Activated CD4-positive, alpha-beta T cell treated with anti-CD3 and anti-CD28 coated beads, Interleukin-2, amount 10 ng/mL, durations not matched to agents 24 days and 14 days (primary cell): ENCODE results near the gene CACFD1. TPM values are rescaled to one million over a fixed set of nuclear protein-coding genes. Genes with fewer than 3 reads are reported as not detected.

Experiments
- DNase-seq: peaks from one replicate; pipeline ENCODE4 v3.0.0; 2022
- H3K27ac Mint-ChIP-seq: one replicate; pipeline ENCODE4 v1.8.0; 2022; ENCODE audit warnings: mild to moderate bottlenecking, mixed read lengths
- H3K27me3 Mint-ChIP-seq: one replicate; pipeline ENCODE4 v1.8.0; 2022; ENCODE audit warnings: mixed read lengths
- H3K36me3 Mint-ChIP-seq: one replicate; pipeline ENCODE4 v1.8.0; 2022; ENCODE audit warnings: low read depth, mild to moderate bottlenecking, mixed read lengths
- H3K4me1 Mint-ChIP-seq: one replicate; pipeline ENCODE4 v1.8.0; 2021; ENCODE audit warnings: mixed read lengths
- H3K4me3 Mint-ChIP-seq: one replicate; pipeline ENCODE4 v1.8.0; 2022; ENCODE audit warnings: mild to moderate bottlenecking, moderate library complexity, mixed read lengths
- H3K9me3 Mint-ChIP-seq: one replicate; pipeline ENCODE4 v1.8.0; 2021; ENCODE audit warnings: mixed read lengths
- intact Hi-C: fragments of 100-400 bp; cut with micrococcal nuclease; formaldehyde crosslinking; loops from one replicate; pipeline ENCODE4 v1.15.1; 2023
- total RNA-seq: library from RNA; stranded (reverse); gene quantifications from 2 replicates; pipeline ENCODE4 v1.2.3, GENCODE V29; 2022

The CACFD1 gene
- total RNA-seq, 1 donor from 2014 or later: 0.70 TPM

- intact Hi-C loops: no loop called here
- H3K27me3 Mint-ChIP-seq: peaks cover 26% of the 10 kb centered on the region
- no peaks in the 10 kb centered on the region for H3K36me3 Mint-ChIP-seq
- H3K9me3 Mint-ChIP-seq: no peaks in the 10 kb centered on the region
- peaks cover 4% of the 10 kb centered on the region for H3K4me1 Mint-ChIP-seq
- H3K4me3 Mint-ChIP-seq: no peak overlapping the region
- DNase-seq: no peak
- H3K27ac Mint-ChIP-seq: no peak overlapping the region
Observed at GRCh38 chr9:133428617-133429101, 31.1 kb upstream of the CACFD1 start.

DNA sequence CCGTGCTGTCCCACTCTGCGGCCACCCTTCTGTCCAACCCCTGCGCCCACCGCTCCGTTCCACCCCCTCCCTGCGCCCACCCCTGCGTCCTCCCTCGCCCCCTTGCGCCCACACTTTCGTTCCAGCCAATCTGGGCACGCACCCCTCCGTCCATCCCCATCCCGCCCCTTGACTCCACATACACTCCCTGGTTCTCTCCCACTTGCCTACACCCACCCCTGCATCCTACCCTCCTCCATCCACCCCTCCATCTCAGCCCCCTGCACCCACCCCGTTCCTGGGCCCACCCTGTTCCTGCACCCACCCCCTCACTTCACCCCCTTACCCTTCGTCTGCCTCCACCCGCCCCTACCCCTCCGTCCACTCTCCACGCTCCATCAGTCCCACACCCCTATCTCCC is 30.6 kb upstream of the CACFD1 start:
- H3K36me3 Mint-ChIP-seq: no peaks in the 10 kb centered on the region

DNA sequence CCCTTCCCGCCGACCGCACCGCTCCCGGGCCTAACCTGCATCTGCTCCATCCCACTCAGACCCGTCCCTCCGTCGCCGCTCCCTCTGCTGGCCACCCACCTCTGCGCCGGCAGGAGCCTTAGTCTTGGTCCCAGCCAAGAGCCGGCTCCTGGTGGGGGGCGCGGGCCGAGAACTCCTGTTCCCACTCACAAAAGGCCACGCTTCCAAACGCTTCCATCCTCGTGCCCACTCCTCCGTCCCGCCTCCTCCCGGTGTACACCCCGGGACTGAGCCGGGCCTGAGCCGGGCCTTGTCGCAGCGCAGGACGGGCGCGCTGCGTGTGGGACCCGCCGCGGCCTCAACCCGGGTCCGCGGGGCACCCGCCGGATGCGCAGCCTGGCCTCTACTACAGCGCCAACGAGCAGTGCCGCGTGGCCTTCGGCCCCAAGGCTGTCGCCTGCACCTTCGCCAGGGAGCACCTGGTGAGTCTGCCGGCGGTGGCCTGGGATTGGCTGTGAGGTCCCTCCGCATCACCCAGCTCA is 30.1 kb upstream of the CACFD1 start:
- no peak for DNase-seq
- Mint-ChIP-seq H3K27ac (no peak overlapping the region), H3K4me1 (peaks cover 4% of the 10 kb centered on the region), H3K27me3 (peaks cover 26% of the 10 kb centered on the region), H3K36me3 (no peaks in the 10 kb centered on the region), H3K4me3 (no peak overlapping the region), H3K9me3 (no peaks in the 10 kb centered on the region)
- intact Hi-C loops: no loop called here

More for the DNA sequence above, 30.6 kb upstream of the CACFD1 start:
- intact Hi-C loops: no loop called here
- peaks cover 4% of the 10 kb centered on the region for H3K4me1 Mint-ChIP-seq
- no peak for DNase-seq
- H3K9me3 Mint-ChIP-seq: no peaks in the 10 kb centered on the region
- peaks cover 26% of the 10 kb centered on the region for H3K27me3 Mint-ChIP-seq
- H3K27ac Mint-ChIP-seq: no peak overlapping the region
- no peak overlapping the region for H3K4me3 Mint-ChIP-seq

DNA sequence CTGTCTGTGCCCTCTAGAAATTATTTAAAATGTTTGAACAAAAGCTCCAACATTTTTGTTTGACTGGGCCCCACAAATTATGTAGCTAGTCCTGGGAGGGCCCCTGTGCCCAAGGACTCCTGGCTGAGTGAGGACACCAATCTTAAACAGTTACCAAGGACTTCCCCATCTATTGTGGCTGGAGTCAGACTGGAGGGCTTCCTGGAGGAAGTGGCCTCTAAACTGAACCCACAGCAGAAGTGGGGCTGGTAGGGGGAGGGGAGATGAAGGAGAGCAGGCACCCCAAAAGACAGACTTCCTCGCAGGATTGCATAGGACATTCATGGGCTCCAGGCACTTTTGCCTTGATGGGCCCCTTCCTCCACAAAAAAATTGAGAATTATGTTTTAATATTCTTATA is 29.5 kb upstream of the CACFD1 start:
- Mint-ChIP-seq H3K4me3 (no peak overlapping the region), H3K36me3 (no peaks in the 10 kb centered on the region), H3K27ac (no peak overlapping the region), H3K9me3 (no peaks in the 10 kb centered on the region), H3K4me1 (peaks cover 4% of the 10 kb centered on the region), H3K27me3 (peaks cover 26% of the 10 kb centered on the region)
- no peak for DNase-seq
- intact Hi-C loops: no loop called here

GRCh38 chr9:133433351-133433843 is 26.4 kb upstream of the CACFD1 start:
- Mint-ChIP-seq H3K27ac (no peak overlapping the region), H3K4me3 (no peak overlapping the region), H3K4me1 (peaks cover 2% of the 10 kb centered on the region), H3K36me3 (no peaks in the 10 kb centered on the region), H3K9me3 (no peaks in the 10 kb centered on the region), H3K27me3 (peaks cover 7% of the 10 kb centered on the region)
- no peak for DNase-seq
- intact Hi-C loops: no loop called here

- no peaks in the 10 kb centered on the region for H3K4me1 Mint-ChIP-seq
Observed at GRCh38 chr9:133436681-133437080, 23.1 kb upstream of the CACFD1 start.

GRCh38 chr9:133437753-133438531 is 21.8 kb upstream of the CACFD1 start:
- Mint-ChIP-seq H3K36me3 (no peaks in the 10 kb centered on the region), H3K4me3 (no peak overlapping the region), H3K4me1 (no peaks in the 10 kb centered on the region), H3K9me3 (no peaks in the 10 kb centered on the region), H3K27me3 (no peaks in the 10 kb centered on the region), H3K27ac (no peak overlapping the region)
- no peak for DNase-seq
- intact Hi-C loops: no loop called here

More at GRCh38 chr9:133436681-133437080, 23.1 kb upstream of the CACFD1 start:
- Mint-ChIP-seq H3K27ac (no peak overlapping the region), H3K27me3 (no peaks in the 10 kb centered on the region), H3K36me3 (no peaks in the 10 kb centered on the region), H3K4me3 (no peak overlapping the region), H3K9me3 (no peaks in the 10 kb centered on the region)
- intact Hi-C loops: no loop called here
- DNase-seq: no peak

DNA sequence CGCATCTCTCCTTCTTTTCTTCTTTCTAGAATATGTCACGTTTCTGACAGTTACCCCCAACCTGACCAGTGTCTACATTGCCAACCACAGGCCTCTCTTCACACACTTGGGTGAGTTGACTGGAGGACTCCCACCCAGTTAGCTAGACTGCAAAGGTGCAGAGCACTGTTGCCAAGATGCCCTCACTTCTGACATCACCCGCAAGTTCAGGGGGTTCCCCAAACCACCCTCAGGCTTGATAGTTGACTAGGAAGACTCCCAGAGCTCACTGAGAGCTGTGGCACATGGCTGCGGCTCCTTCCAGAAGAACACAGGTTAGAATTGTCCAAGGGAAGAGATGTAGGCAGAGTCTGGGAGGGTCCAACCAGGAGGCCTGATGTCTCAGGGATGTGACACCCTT is 20.4 kb upstream of the CACFD1 start:
- intact Hi-C loops: no loop called here
- no peaks in the 10 kb centered on the region for H3K27me3 Mint-ChIP-seq
- no peak overlapping the region for H3K4me3 Mint-ChIP-seq
- no peaks in the 10 kb centered on the region for H3K4me1 Mint-ChIP-seq
- H3K36me3 Mint-ChIP-seq: no peaks in the 10 kb centered on the region
- no peak overlapping the region for H3K27ac Mint-ChIP-seq
- DNase-seq: no peak
- no peaks in the 10 kb centered on the region for H3K9me3 Mint-ChIP-seq

- intact Hi-C loops: no loop called here
- Mint-ChIP-seq H3K36me3 (no peaks in the 10 kb centered on the region), H3K4me3 (no peak overlapping the region), H3K27ac (no peak overlapping the region), H3K9me3 (no peaks in the 10 kb centered on the region), H3K27me3 (no peaks in the 10 kb centered on the region), H3K4me1 (no peaks in the 10 kb centered on the region)
- DNase-seq: no peak
Observed at GRCh38 chr9:133440874-133441273, 18.9 kb upstream of the CACFD1 start.

GRCh38 chr9:133441571-133441970 is 18.2 kb upstream of the CACFD1 start:
- no peaks in the 10 kb centered on the region for H3K9me3 Mint-ChIP-seq
- intact Hi-C loops: no loop called here
- no peak overlapping the region for H3K27ac Mint-ChIP-seq
- no peaks in the 10 kb centered on the region for H3K27me3 Mint-ChIP-seq
- H3K36me3 Mint-ChIP-seq: no peaks in the 10 kb centered on the region
- no peaks in the 10 kb centered on the region for H3K4me1 Mint-ChIP-seq
- H3K4me3 Mint-ChIP-seq: no peak overlapping the region
- DNase-seq: no peak

GRCh38 chr9:133443248-133443647 is 16.5 kb upstream of the CACFD1 start:
- intact Hi-C loops: no loop called here
- no peak for DNase-seq
- Mint-ChIP-seq H3K4me3 (no peak overlapping the region), H3K9me3 (no peaks in the 10 kb centered on the region), H3K27me3 (no peaks in the 10 kb centered on the region), H3K36me3 (no peaks in the 10 kb centered on the region), H3K27ac (no peak overlapping the region), H3K4me1 (no peaks in the 10 kb centered on the region)

DNA sequence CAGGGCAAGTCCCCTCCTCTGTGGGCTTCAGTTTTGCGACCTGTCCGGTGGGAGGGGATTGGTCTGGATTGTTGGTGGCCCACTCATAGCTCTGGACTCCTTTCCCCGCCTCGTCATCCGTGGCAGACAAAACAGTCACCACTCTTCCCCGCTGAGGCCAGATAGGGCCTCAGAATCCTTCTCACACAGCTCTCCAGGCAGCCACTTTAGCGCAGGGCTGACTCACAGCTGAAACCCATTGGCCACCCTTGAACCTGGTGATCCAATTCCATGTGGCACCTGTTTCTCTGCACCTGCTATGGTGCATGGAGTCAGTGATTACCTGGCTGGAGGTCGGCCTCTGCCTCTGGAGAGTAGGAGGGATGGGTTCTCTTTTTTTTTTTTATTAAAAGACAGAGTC is 15.8 kb upstream of the CACFD1 start:
- intact Hi-C loops: no loop called here
- Mint-ChIP-seq H3K27ac (no peak overlapping the region), H3K4me3 (no peak overlapping the region), H3K4me1 (no peaks in the 10 kb centered on the region), H3K27me3 (no peaks in the 10 kb centered on the region), H3K36me3 (no peaks in the 10 kb centered on the region), H3K9me3 (no peaks in the 10 kb centered on the region)
- no peak for DNase-seq

GRCh38 chr9:133445293-133445969 is 14.3 kb upstream of the CACFD1 start:
- no peaks in the 10 kb centered on the region for H3K27me3 Mint-ChIP-seq

GRCh38 chr9:133448487-133448972 is 11.2 kb upstream of the CACFD1 start:
- DNase-seq: no peak
- no peaks in the 10 kb centered on the region for H3K9me3 Mint-ChIP-seq
- H3K4me1 Mint-ChIP-seq: no peaks in the 10 kb centered on the region
- intact Hi-C loops: no loop called here
- no peaks in the 10 kb centered on the region for H3K36me3 Mint-ChIP-seq
- H3K27me3 Mint-ChIP-seq: no peaks in the 10 kb centered on the region
- no peak overlapping the region for H3K27ac Mint-ChIP-seq
- H3K4me3 Mint-ChIP-seq: no peak overlapping the region

More at GRCh38 chr9:133445293-133445969, 14.3 kb upstream of the CACFD1 start:
- Mint-ChIP-seq H3K27ac (no peak overlapping the region), H3K9me3 (no peaks in the 10 kb centered on the region), H3K4me1 (no peaks in the 10 kb centered on the region), H3K36me3 (no peaks in the 10 kb centered on the region), H3K4me3 (no peak overlapping the region)
- intact Hi-C loops: no loop called here
- no peak for DNase-seq
